DND-41 (cell line): ENCODE measurements around the gene HBG1.

Experiments
- ATAC-seq: fragments of 200-7000 bp; cut with Tn5 transposase; 3 replicates; pipeline ENCODE4 v1.9.1; 2021; ENCODE audit warnings: low read depth; ENCODE audit not compliant: insufficient read depth
- DNase-seq: peaks from one replicate; pipeline ENCODE4 v3.0.0-alpha.2; 2020
- H2AFZ ChIP-seq: 2 replicates; pipeline ENCODE4 v1.6.0; 2012; ENCODE audit warnings: low read depth, low read length
- H3K27ac ChIP-seq: 2 replicates; pipeline ENCODE4 v1.5.1; 2012; ENCODE audit warnings: low read length, inconsistent platforms
- H3K27me3 ChIP-seq: fragments of 200-600 bp; sonication (generic); 2 replicates; pipeline ENCODE4 v1.6.0; 2012; ENCODE audit warnings: low read length, mild to moderate bottlenecking, inconsistent platforms; ENCODE audit not compliant: insufficient read depth, poor library complexity
- H3K36me3 ChIP-seq: 2 replicates; pipeline ENCODE4 v1.5.1; 2012; ENCODE audit warnings: low read length, inconsistent platforms; ENCODE audit not compliant: insufficient read depth
- H3K4me1 ChIP-seq: 2 replicates; pipeline ENCODE4 v1.5.1; 2012; ENCODE audit warnings: mild to moderate bottlenecking, low read length; ENCODE audit not compliant: insufficient read depth
- H3K4me2 ChIP-seq: 2 replicates; pipeline ENCODE4 v1.6.0; 2012; ENCODE audit warnings: mild to moderate bottlenecking, moderate library complexity, low read length, inconsistent platforms; ENCODE audit not compliant: insufficient read depth
- H3K4me3 ChIP-seq, 2 experiments: fragments of 200-600 bp in 1 of 2; shearing (Covaris generic) in 1 of 2; 2 replicates each; pipeline ENCODE4 v1.5.1; 2012 to 2016; ENCODE audit warnings: inconsistent platforms in 2 of 2, low read length in 2 of 2, mild to moderate bottlenecking in 2 of 2, low read depth in 1 of 2, moderate library complexity in 1 of 2
- H3K79me2 ChIP-seq: 2 replicates; pipeline ENCODE4 v1.6.0; 2012; ENCODE audit warnings: low read length, inconsistent platforms; ENCODE audit not compliant: insufficient read depth
- H3K9ac ChIP-seq: 2 replicates; pipeline ENCODE4 v1.6.0; 2012; ENCODE audit warnings: low read depth, mild to moderate bottlenecking, inconsistent platforms, low read length, moderate library complexity
- H3K9me3 ChIP-seq: 2 replicates; pipeline ENCODE4 v1.5.1; 2012; ENCODE audit warnings: low read length, moderate library complexity, mild to moderate bottlenecking, inconsistent platforms; ENCODE audit not compliant: insufficient read depth, severe bottlenecking
- H4K20me1 ChIP-seq: 2 replicates; pipeline ENCODE4 v1.6.0; 2012; ENCODE audit warnings: low read length; ENCODE audit not compliant: insufficient read depth
- CTCF ChIP-seq: IDR thresholded peaks from 2 replicates; pipeline ENCODE4 v1.5.1; 2012; ENCODE audit warnings: borderline replicate concordance, low read length, moderate library complexity, mild to moderate bottlenecking; ENCODE audit not compliant: poor library complexity, severe bottlenecking; ENCODE audit errors: extremely low read depth
- EZH2 ChIP-seq: IDR thresholded peaks from 3 replicates; pipeline ENCODE4 v1.6.1; 2012; ENCODE audit warnings: borderline replicate concordance, low read depth, mild to moderate bottlenecking, moderate library complexity, low read length, inconsistent platforms; ENCODE audit not compliant: severe bottlenecking

Gene HBG1

DNA sequence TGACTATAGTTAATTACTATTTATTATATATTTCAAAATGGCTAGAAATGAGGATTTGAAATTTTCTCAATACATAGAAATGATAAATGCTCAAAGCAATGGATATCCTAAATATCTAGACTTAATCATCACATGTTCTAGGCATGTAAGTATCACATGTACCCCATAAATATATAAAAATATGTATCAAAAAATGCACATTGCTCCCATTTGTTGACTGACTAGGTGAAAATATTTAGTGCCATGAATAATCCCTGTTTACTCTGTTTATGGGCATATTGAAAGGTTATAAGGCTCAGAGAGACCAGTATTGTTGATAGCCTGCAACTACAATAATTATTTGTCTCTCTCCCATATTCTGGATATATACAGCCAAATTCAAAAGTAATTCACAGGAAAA lies 17.0 kb upstream of the HBG1 start:
- no peak overlapping the region for H3K4me2 ChIP-seq
- H3K9me3 ChIP-seq, result no peaks in the 10 kb centered on the region
- no peaks in the 10 kb centered on the region for H3K4me1 ChIP-seq
- no peaks in the 10 kb centered on the region for H3K36me3 ChIP-seq
- H3K27me3 ChIP-seq, result peaks cover 6% of the 10 kb centered on the region
- H3K4me3 ChIP-seq, result no peak overlapping the region
- H3K79me2 ChIP-seq, result no peaks in the 10 kb centered on the region
- H2AFZ ChIP-seq, result no peak overlapping the region
- no peaks in the 10 kb centered on the region for H4K20me1 ChIP-seq
- no peak overlapping the region for H3K27ac ChIP-seq
- DNase-seq (no peak), ATAC-seq (no peak)
- H3K9ac ChIP-seq, result no peak overlapping the region
- TF ChIP-seq CTCF, result no peak
- no peak for TF ChIP-seq EZH2

- H3K4me2 ChIP-seq, result no peak overlapping the region
- no peak overlapping the region for H3K27ac ChIP-seq
- no peak overlapping the region for H3K9ac ChIP-seq
- no peaks in the 10 kb centered on the region for H4K20me1 ChIP-seq
- no peaks in the 10 kb centered on the region for H3K9me3 ChIP-seq
- no peak for ATAC-seq
- no peak for DNase-seq
- no peaks in the 10 kb centered on the region for H3K36me3 ChIP-seq
- peaks cover 6% of the 10 kb centered on the region for H3K27me3 ChIP-seq
- no peak overlapping the region for H3K4me3 ChIP-seq
- H2AFZ ChIP-seq, result no peak overlapping the region
- H3K4me1 ChIP-seq, result no peaks in the 10 kb centered on the region
- TF ChIP-seq EZH2, result no peak
- no peak for TF ChIP-seq CTCF
- H3K79me2 ChIP-seq, result no peaks in the 10 kb centered on the region
These were observed 16.2 kb upstream of the HBG1 start for GRCh38 chr11:5265832-5266231.

GRCh38 chr11:5258543-5259262 lies 9.0 kb upstream of the HBG1 start:
- DNase-seq (no peak), ATAC-seq (no peak)
- Histone ChIP-seq H3K36me3 (no peaks in the 10 kb centered on the region), H3K9ac (no peak overlapping the region), H3K27me3 (no peaks in the 10 kb centered on the region), H3K79me2 (no peaks in the 10 kb centered on the region), H3K27ac (no peak overlapping the region), H3K4me2 (no peak overlapping the region), H4K20me1 (no peaks in the 10 kb centered on the region), H3K9me3 (no peaks in the 10 kb centered on the region), H3K4me1 (no peaks in the 10 kb centered on the region), H3K4me3 (no peak overlapping the region), H2AFZ (no peak overlapping the region)
- TF ChIP-seq EZH2, result no peak
- no peak for TF ChIP-seq CTCF
